MCF 10A (cell line): ENCODE data around the gene CHID1. TPM values are rescaled to one million over a fixed set of nuclear protein-coding genes. Genes with fewer than 3 reads are reported as not detected.
A peak's percentile ranks its signal among the peaks of the same experiment; 100 is the strongest.

Experiments
- BruUV-seq: library from RNA; stranded (reverse); fragments of 400-500 nt; replicated peaks from 2 replicates; lab custom pipeline; 2021; lab: Mats Ljungman, UMichigan
- CTCF ChIA-PET: fragments of 300-600 bp; sonication (Branson Sonifier 250); formaldehyde crosslinking; extraction: SDS; loops from one replicate; lab custom pipeline; 2021; ENCODE audit warnings: antibody characterized with exemption, inconsistent platforms; lab: Yijun Ruan, JAX
- POLR2A ChIA-PET: fragments of 300-600, 350-650 bp; sonication (Branson Sonifier 250); formaldehyde crosslinking; extraction: SDS; loops from one replicate; lab custom pipeline; 2020; ENCODE audit warnings: antibody characterized with exemption, inconsistent platforms; lab: Yijun Ruan, JAX
- DNase-seq: peaks from one replicate; pipeline ENCODE4 v3.0.0-alpha.2; 2018; ENCODE audit not compliant: unreplicated experiment
- H3K27ac Mint-ChIP-seq: one replicate; pipeline ENCODE4 v1.8.0; 2022; ENCODE audit warnings: mild to moderate bottlenecking, low read depth, mixed read lengths; ENCODE audit not compliant: unreplicated experiment
- H3K27me3 Mint-ChIP-seq: one replicate; pipeline ENCODE4 v1.8.0; 2022; ENCODE audit warnings: mixed read lengths; ENCODE audit not compliant: insufficient read depth, unreplicated experiment
- H3K36me3 Mint-ChIP-seq: one replicate; pipeline ENCODE4 v1.8.0; 2022; ENCODE audit warnings: mild to moderate bottlenecking, moderate library complexity, mixed read lengths; ENCODE audit not compliant: insufficient read depth, unreplicated experiment
- H3K4me1 Mint-ChIP-seq: one replicate; pipeline ENCODE4 v1.8.0; 2022; ENCODE audit warnings: mixed read lengths; ENCODE audit not compliant: insufficient read depth, unreplicated experiment
- H3K4me3 Mint-ChIP-seq: one replicate; pipeline ENCODE4 v1.8.0; 2022; ENCODE audit warnings: mild to moderate bottlenecking, moderate library complexity, mixed read lengths; ENCODE audit not compliant: unreplicated experiment
- H3K9me3 Mint-ChIP-seq: one replicate; pipeline ENCODE4 v1.8.0; 2022; ENCODE audit warnings: mixed read lengths; ENCODE audit not compliant: unreplicated experiment
- intact Hi-C: fragments of 100-400 bp; cut with micrococcal nuclease; formaldehyde crosslinking; loops from 2 replicates; pipeline ENCODE4 v1.14.1; 2022
- total RNA-seq: library from RNA; stranded (reverse); gene quantifications from 2 replicates; pipeline ENCODE4 v1.2.3, GENCODE V29; 2022
- TF ChIP-seq, protein P1 (sequence below): fragments of 200-600 bp; IDR thresholded peaks from one replicate; pipeline ENCODE4 v1.8.0; 2022; ENCODE audit warnings: antibody characterized with exemption, mild to moderate bottlenecking; ENCODE audit not compliant: unreplicated experiment

CHID1 gene
- total RNA-seq, 1 experiment from 2014 or later: 94.8 TPM

DNA sequence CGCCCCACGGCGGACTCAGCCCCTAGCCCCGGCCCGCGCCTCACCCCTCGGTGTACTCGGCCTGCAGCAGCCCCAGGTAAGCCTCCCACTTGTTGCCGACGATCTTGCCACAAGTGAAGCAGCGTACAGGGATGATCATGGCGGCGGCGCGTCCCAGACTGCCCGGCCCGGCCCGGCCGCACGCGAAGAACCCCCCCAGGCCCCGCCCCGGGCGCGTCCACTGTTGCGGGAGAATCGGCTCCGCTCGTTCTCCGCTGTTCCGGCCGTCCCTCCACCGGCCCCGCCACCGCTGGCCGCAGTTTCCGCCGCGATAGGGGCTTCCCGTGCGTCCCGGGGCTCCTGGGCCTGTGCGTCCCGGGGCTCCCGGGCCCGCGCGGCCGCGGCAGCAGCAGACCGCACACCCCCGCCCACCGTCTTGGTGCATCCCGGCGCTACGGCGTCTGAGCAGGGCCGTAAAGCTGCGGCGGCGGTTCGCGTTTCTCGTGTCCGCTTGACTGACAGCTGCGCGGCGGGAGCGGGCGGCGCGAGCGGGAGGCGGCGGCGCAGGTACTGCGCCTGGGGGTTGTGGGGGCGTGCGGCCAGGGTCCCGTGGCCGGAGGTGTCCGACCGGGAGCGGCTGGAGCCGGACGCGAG lies 68.1 kb downstream of the CHID1 start, which contains the start of the genes POLR2L and TSPAN4:
POLR2L (minus strand) TSS at position 160 of the 633 bp plus-strand sequence; CDS start at position 139, 21 bp downstream.
TSPAN4 (plus strand) TSS at position 483 of the 633 bp plus-strand sequence. CDS start 7,453 bp downstream, outside the sequence.
- no TSS peak for BruUV-seq
- CTCF ChIA-PET: no interaction called here
- Mint-ChIP-seq H3K27ac (peak within 1 kb of the TSS; percentile 90), H3K36me3 (peaks cover 57% of the 10 kb centered on the region), H3K4me3 (peak within 1 kb of the TSS; percentile 87), H3K9me3 (no peaks in the 10 kb centered on the region), H3K27me3 (no peaks in the 10 kb centered on the region), H3K4me1 (peaks cover 31% of the 10 kb centered on the region)
- intact Hi-C loops: loop anchor here (5.0 kb wide), 1 partner anchor 35 kb away; the partner anchor contains the start of genes PIDD1 and RPLP2
- TF ChIP-seq, protein P1, sequence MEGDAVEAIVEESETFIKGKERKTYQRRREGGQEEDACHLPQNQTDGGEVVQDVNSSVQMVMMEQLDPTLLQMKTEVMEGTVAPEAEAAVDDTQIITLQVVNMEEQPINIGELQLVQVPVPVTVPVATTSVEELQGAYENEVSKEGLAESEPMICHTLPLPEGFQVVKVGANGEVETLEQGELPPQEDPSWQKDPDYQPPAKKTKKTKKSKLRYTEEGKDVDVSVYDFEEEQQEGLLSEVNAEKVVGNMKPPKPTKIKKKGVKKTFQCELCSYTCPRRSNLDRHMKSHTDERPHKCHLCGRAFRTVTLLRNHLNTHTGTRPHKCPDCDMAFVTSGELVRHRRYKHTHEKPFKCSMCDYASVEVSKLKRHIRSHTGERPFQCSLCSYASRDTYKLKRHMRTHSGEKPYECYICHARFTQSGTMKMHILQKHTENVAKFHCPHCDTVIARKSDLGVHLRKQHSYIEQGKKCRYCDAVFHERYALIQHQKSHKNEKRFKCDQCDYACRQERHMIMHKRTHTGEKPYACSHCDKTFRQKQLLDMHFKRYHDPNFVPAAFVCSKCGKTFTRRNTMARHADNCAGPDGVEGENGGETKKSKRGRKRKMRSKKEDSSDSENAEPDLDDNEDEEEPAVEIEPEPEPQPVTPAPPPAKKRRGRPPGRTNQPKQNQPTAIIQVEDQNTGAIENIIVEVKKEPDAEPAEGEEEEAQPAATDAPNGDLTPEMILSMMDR: no peak
- DNase-seq: peak; percentile 87
- POLR2A ChIA-PET: interaction anchor here (0.6 to 7.2 kb wide), 11 partner anchors 8 to 467 kb away, joined by 3 to 141 read pairs (median 8); partner anchors contain the start of genes CD151, CHID1, PNPLA2 and RPLP2

GRCh38 chr11:841981-842369 lies 68.6 kb downstream of the CHID1 start:
- peaks cover 59% of the 10 kb centered on the region for H3K36me3 Mint-ChIP-seq
- no peak for DNase-seq
- no peaks in the 10 kb centered on the region for H3K9me3 Mint-ChIP-seq
- intact Hi-C loops: loop anchor here (5.0 kb wide), 1 partner anchor 35 kb away; the partner anchor contains the start of genes PIDD1 and RPLP2
- peak overlapping the region; percentile 90 for H3K27ac Mint-ChIP-seq
- BruUV-seq: TSS peak; percentile 79
- H3K4me3 Mint-ChIP-seq: peak overlapping the region; percentile 87
- ChIA-PET POLR2A (interaction anchor here (0.6 to 7.2 kb wide), 9 partner anchors 8 to 457 kb away, joined by 3 to 141 read pairs (median 10); partner anchors contain the start of genes CD151, PNPLA2 and RPLP2), CTCF (no interaction called here)
- TF ChIP-seq, protein P1: no peak
- H3K4me1 Mint-ChIP-seq: peaks cover 31% of the 10 kb centered on the region
- H3K27me3 Mint-ChIP-seq: no peaks in the 10 kb centered on the region

DNA sequence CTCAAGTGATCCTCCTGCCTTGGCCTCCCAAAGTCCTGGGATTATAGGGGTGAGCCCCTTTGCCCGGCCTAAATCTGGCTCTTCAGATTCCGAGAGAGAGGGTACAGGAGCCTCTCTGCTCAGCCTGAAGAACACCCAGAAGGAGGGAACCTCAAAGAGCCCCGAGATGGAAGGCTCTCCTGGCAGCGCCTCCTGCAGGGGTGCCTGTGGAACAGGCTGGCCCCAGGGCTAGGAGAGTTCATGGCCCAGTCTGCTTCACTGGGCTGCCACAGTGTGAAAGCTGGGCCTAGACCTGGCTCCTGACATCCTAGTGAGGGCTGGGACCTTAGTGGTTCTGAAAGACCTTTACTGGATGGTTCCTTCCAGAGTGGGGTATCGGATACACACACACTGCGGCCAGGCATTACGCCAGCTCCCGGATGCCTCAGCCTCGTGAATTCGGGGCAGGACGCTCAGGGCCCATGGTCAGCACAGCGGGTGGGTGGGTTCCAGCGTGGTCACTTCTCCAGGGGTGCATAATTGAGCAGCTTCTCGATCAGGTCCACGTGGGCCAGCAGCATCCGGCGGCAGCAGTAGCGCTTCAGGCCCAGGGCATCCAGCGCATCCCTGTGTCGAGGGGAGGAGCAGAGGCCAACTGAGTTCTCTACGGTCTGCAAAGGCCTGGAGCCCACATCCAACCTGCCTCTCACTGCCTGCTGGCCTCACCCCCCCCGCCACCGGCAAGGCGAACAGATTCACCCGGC lies 70.6 kb downstream of the CHID1 start:
- no peak for DNase-seq
- TF ChIP-seq, protein P1: peak; percentile 20
- Mint-ChIP-seq H3K36me3 (peaks cover 76% of the 10 kb centered on the region), H3K27me3 (no peaks in the 10 kb centered on the region), H3K4me1 (peaks cover 21% of the 10 kb centered on the region), H3K27ac (no peak overlapping the region), H3K9me3 (no peaks in the 10 kb centered on the region), H3K4me3 (peak overlapping the region; percentile 87)
- CTCF ChIA-PET: interaction anchor here (0.6 to 1.4 kb wide), 5 partner anchors 17 to 469 kb away, joined by 3 to 4 read pairs (median 3); partner anchors contain the start of gene TOLLIP
- intact Hi-C loops: loop anchor here (5.0 kb wide), 1 partner anchor 33 kb away; the partner anchor contains the start of genes PIDD1 and RPLP2
- BruUV-seq: no TSS peak
- POLR2A ChIA-PET: interaction anchor here (0.9 to 11.4 kb wide), 7 partner anchors 15 to 325 kb away, joined by 3 to 274 read pairs (median 10); partner anchors contain the start of genes PNPLA2 and RPLP2
